ENCODE data around the gene TMEM163.
"Not testable (repeated sequence)": the region's sequence is repeated elsewhere in the genome, so short reads cannot be mapped to it uniquely, and the experiment has no call there.

TMEM163 gene

GRCh38 chr2:134718817-134719814 is at the start of gene TMEM163:
TMEM163 (minus strand) TSS chr2:134719000.
- no peak for DNase-seq (ENCODE audit: low spot score)

- DNase-seq (ENCODE audit: low spot score) = no peak
Measured at GRCh38 chr2:134766583-134766982, 47.8 kb upstream of the TMEM163 start.

GRCh38 chr2:134765987-134766386 is 47.2 kb upstream of the TMEM163 start:
- DNase-seq (ENCODE audit: low spot score) = no peak

- DNase-seq (ENCODE audit: low spot score) = no peak
Measured at GRCh38 chr2:134764164-134764563, 45.4 kb upstream of the TMEM163 start.

- DNase-seq (ENCODE audit: low spot score) = no peak
Measured at GRCh38 chr2:134763164-134763710, 44.4 kb upstream of the TMEM163 start.

- no peak for DNase-seq (ENCODE audit: low spot score)
Measured at GRCh38 chr2:134762508-134762907, 43.7 kb upstream of the TMEM163 start.

- no peak for DNase-seq (ENCODE audit: low spot score)
Measured at GRCh38 chr2:134760385-134760784, 41.6 kb upstream of the TMEM163 start.

- peak; percentile 59 for DNase-seq (ENCODE audit: low spot score)
Measured at GRCh38 chr2:134758633-134759032, 39.8 kb upstream of the TMEM163 start.

GRCh38 chr2:134751981-134752380 is 33.2 kb upstream of the TMEM163 start:
- DNase-seq (ENCODE audit: low spot score) = not testable (repeated sequence)

GRCh38 chr2:134745546-134745945 is 26.7 kb upstream of the TMEM163 start:
- no peak for DNase-seq (ENCODE audit: low spot score)

- no peak for DNase-seq (ENCODE audit: low spot score)
Measured at GRCh38 chr2:134745023-134745422, 26.2 kb upstream of the TMEM163 start.

GRCh38 chr2:134739879-134740301 is 21.1 kb upstream of the TMEM163 start:
- DNase-seq (ENCODE audit: low spot score) = peak; percentile 88

- DNase-seq (ENCODE audit: low spot score) = peak; percentile 52
Measured at GRCh38 chr2:134739236-134739878, 20.6 kb upstream of the TMEM163 start.

GRCh38 chr2:134738141-134738870 is 19.5 kb upstream of the TMEM163 start:
- no peak for DNase-seq (ENCODE audit: low spot score)

- peak; percentile 44 for DNase-seq (ENCODE audit: low spot score)
Measured at GRCh38 chr2:134737671-134738070, 18.9 kb upstream of the TMEM163 start.

- DNase-seq (ENCODE audit: low spot score) = peak; percentile 55
Measured at GRCh38 chr2:134736167-134736880, 17.5 kb upstream of the TMEM163 start.

GRCh38 chr2:134728163-134728562 is 9.4 kb upstream of the TMEM163 start:
- DNase-seq (ENCODE audit: low spot score) = no peak

GRCh38 chr2:134727385-134727784 is 8.6 kb upstream of the TMEM163 start:
- no peak for DNase-seq (ENCODE audit: low spot score)

- no peak for DNase-seq (ENCODE audit: low spot score)
Measured at GRCh38 chr2:134726645-134727044, 7.8 kb upstream of the TMEM163 start.

- no peak for DNase-seq (ENCODE audit: low spot score)
Measured at GRCh38 chr2:134725876-134726275, 7.1 kb upstream of the TMEM163 start.

- no peak for DNase-seq (ENCODE audit: low spot score)
Measured at GRCh38 chr2:134724341-134724740, 5.5 kb upstream of the TMEM163 start.

Measured in NAMALWA (cell line).